K562 (cell line): ENCODE results near the gene TSPAN18. TPM values are rescaled to one million over a fixed set of nuclear protein-coding genes. Genes with fewer than 3 reads are reported as not detected.

Experiments used
- ATAC-seq: fragments of 200-7000 bp; cut with Tn5 transposase; 3 replicates; pipeline ENCODE4 v1.9.1; 2020; ENCODE audit warnings: moderate library complexity
- BruUV-seq: library from RNA; stranded (reverse); fragments of 400-500 nt; replicated peaks from 2 replicates; lab custom pipeline; 2021; lab: Mats Ljungman, UMichigan
- CTCF ChIA-PET: fragments of 300-600 bp; formaldehyde crosslinking; extraction: SDS; loops from one replicate; lab custom pipeline; 2021; ENCODE audit warnings: low intra/inter-chr PET ratio; lab: Yijun Ruan, JAX
- POLR2A ChIA-PET: fragments of 300-600, 350-650 bp; sonication (Branson Sonifier 250); formaldehyde crosslinking; extraction: SDS; loops from one replicate; lab custom pipeline; 2021; ENCODE audit warnings: antibody characterized with exemption, inconsistent platforms; lab: Yijun Ruan, JAX
- DNase-seq, 4 experiments: peaks; one replicate each; pipeline versions ENCODE4 v3.0.0 to v3.0.0-alpha.2; 2011 to 2018; ENCODE audit warnings: low spot score in 3 of 4, mixed read lengths in 3 of 4; ENCODE audit errors: extremely low read depth in 1 of 4
- FAIRE-seq: peaks from 2 replicates; lab custom pipeline; 2011; peaks lifted over from hg19 to GRCh38; lab: Jason Lieb, UNC
- H2AFZ ChIP-seq: 2 replicates; pipeline ENCODE4 v1.6.0; 2011; ENCODE audit warnings: low read depth, low read length, control low read depth, inconsistent platforms
- H3K27ac ChIP-seq: fragments of 200-600 bp; 3 replicates; pipeline ENCODE4 v1.8.0; 2011; ENCODE audit warnings: low read depth, mild to moderate bottlenecking, control low read depth, inconsistent platforms, low read length, moderate library complexity, mixed read lengths; ENCODE audit errors: extremely low read depth
- H3K27me3 ChIP-seq, 2 experiments: fragments of 300-600 bp in 1 of 2; 2 replicates in 1 of 2; 3 replicates in 1 of 2; pipeline versions ENCODE4 v1.6.0 to v1.8.0; 2011; ENCODE audit warnings: inconsistent platforms in 2 of 2, low read length in 2 of 2, mild to moderate bottlenecking in 1 of 2, mixed read lengths in 1 of 2, moderate library complexity in 1 of 2; ENCODE audit not compliant: control insufficient read depth in 2 of 2, insufficient read depth in 2 of 2
- H3K36me3 ChIP-seq: fragments of 300-600 bp; 3 replicates; pipeline ENCODE4 v1.8.0; 2011; ENCODE audit warnings: mild to moderate bottlenecking, low read length, inconsistent platforms; ENCODE audit not compliant: control insufficient read depth, insufficient read depth
- H3K4me1 ChIP-seq, 2 experiments: fragments of 200-600 bp in 1 of 2; replicated peaks in 1 of 2; 2 replicates in 1 of 2; 3 replicates in 1 of 2; pipeline versions ENCODE4 v1.5.1 to v1.8.0; 2011; ENCODE audit warnings: inconsistent platforms in 2 of 2, low read length in 2 of 2, mild to moderate bottlenecking in 1 of 2, mixed read lengths in 1 of 2, moderate library complexity in 1 of 2; ENCODE audit not compliant: control insufficient read depth in 2 of 2, insufficient read depth in 2 of 2
- H3K4me2 ChIP-seq: 2 replicates; pipeline ENCODE4 v1.6.1; 2011; ENCODE audit warnings: low read length, control low read depth, inconsistent platforms, mixed read lengths; ENCODE audit not compliant: insufficient read depth
- H3K4me3 ChIP-seq: fragments of 200-600 bp; sonication (generic), shearing (Covaris generic); 2 replicates; pipeline ENCODE4 v1.5.1; 2016; ENCODE audit warnings: control low read depth, inconsistent platforms
- H3K79me2 ChIP-seq: fragments of 200-600 bp; 3 replicates; pipeline ENCODE4 v1.8.0; 2011; ENCODE audit warnings: low read length, inconsistent platforms; ENCODE audit not compliant: control insufficient read depth, insufficient read depth
- H3K9ac ChIP-seq, 2 experiments: 2 replicates each; pipeline versions ENCODE4 v1.6.0 to v1.6.1; 2011; ENCODE audit warnings: low read depth in 2 of 2, low read length in 2 of 2, control low read depth in 1 of 2, inconsistent platforms in 1 of 2, mild to moderate bottlenecking in 1 of 2, mixed read lengths in 1 of 2; ENCODE audit not compliant: insufficient read depth in 1 of 2
- H3K9me1 ChIP-seq: one replicate; pipeline ENCODE4 v1.6.0; 2011; ENCODE audit warnings: inconsistent platforms, mild to moderate bottlenecking, low read length, moderate library complexity; ENCODE audit not compliant: control insufficient read depth, insufficient read depth
- H3K9me3 ChIP-seq: replicated peaks from 2 replicates; pipeline ENCODE4 v1.5.1; 2011; ENCODE audit warnings: low read depth, low read length, inconsistent platforms; ENCODE audit not compliant: control insufficient read depth, insufficient read depth
- H4K20me1 ChIP-seq: replicated peaks from 2 replicates; pipeline ENCODE4 v1.6.1; 2011; ENCODE audit warnings: low read length, inconsistent platforms, mixed read lengths; ENCODE audit not compliant: control insufficient read depth, insufficient read depth
- CBFA2T2 ChIP-seq: fragments of 450-650 bp; conservative IDR thresholded peaks from 2 replicates; pipeline ENCODE4 v1.6.1; 2017; ENCODE audit warnings: mild to moderate bottlenecking
- CCAR2 ChIP-seq: fragments of 200-400 bp; formaldehyde crosslinking; IDR thresholded peaks from 2 replicates; pipeline ENCODE4 v1.6.1; 2017; ENCODE audit warnings: mild to moderate bottlenecking, low read depth, low read length
- CTCFL ChIP-seq: IDR thresholded peaks from 2 replicates; pipeline ENCODE4 v1.6.1; 2011; ENCODE audit warnings: borderline replicate concordance, low read depth, mild to moderate bottlenecking, moderate library complexity, low read length; ENCODE audit not compliant: insufficient read depth, poor library complexity, severe bottlenecking
- JUNB ChIP-seq: fragments of 450-650 bp; formaldehyde crosslinking; conservative IDR thresholded peaks from 2 replicates; pipeline ENCODE4 v1.4.0; 2020; ENCODE audit warnings: mild to moderate bottlenecking
- MCM3 ChIP-seq: fragments of 450-650 bp; IDR thresholded peaks from 2 replicates; pipeline ENCODE4 v1.6.1; 2016
- MTF1 ChIP-seq: fragments of 250-450 bp; sonication (Bioruptor Pico); IDR thresholded peaks from 2 replicates; pipeline ENCODE4 v1.9.0; 2021; ENCODE audit warnings: moderate library complexity, mild to moderate bottlenecking, inconsistent platforms, borderline replicate concordance
- NFATC3 ChIP-seq: fragments of 450-650 bp; IDR thresholded peaks from 2 replicates; pipeline ENCODE4 v1.6.1; 2017; ENCODE audit warnings: mild to moderate bottlenecking
- PRDM10 ChIP-seq: fragments of 450-650 bp; IDR thresholded peaks from 2 replicates; pipeline ENCODE4 v1.6.1; 2018; ENCODE audit not compliant: partially characterized antibody
- SRF ChIP-seq, 2 experiments: fragments of 250-450, 450-650 bp in 1 of 2; sonication (Bioruptor Pico) in 1 of 2; sonication (generic) in 1 of 2; formaldehyde crosslinking; IDR thresholded peaks; 2 replicates each; pipeline versions ENCODE4 v1.5.0 to v1.5.1; 2020 to 2022; ENCODE audit warnings: mild to moderate bottlenecking in 1 of 2, missing genetic modification reagents in 1 of 2
- TCF7L2 ChIP-seq: fragments of 150-350 bp; IDR thresholded peaks from 2 replicates; pipeline ENCODE4 v1.6.1; 2016; ENCODE audit warnings: low read depth, mild to moderate bottlenecking, low read length, moderate library complexity
- ZBTB33 ChIP-seq: sonication (generic); formaldehyde crosslinking; IDR thresholded peaks from 2 replicates; pipeline ENCODE4 v1.8.1; 2023; ENCODE audit warnings: mild to moderate bottlenecking, missing genetic modification reagents
- ZNF232 ChIP-seq: sonication (generic); formaldehyde crosslinking; IDR thresholded peaks from 2 replicates; pipeline ENCODE4 v1.8.0; 2022; ENCODE audit warnings: mild to moderate bottlenecking, missing genetic modification reagents
- ZNF778 ChIP-seq: fragments of 450-650 bp; formaldehyde crosslinking; IDR thresholded peaks from 2 replicates; pipeline ENCODE4 v1.4.0; 2020; ENCODE audit warnings: mild to moderate bottlenecking, moderate library complexity
- WGBS: fragments of 100-300 bp; shearing (Covaris generic); methylation state at CpG from one replicate; pipeline ENCODE4 v1.1.6; 2016; ENCODE audit warnings: low coverage, mixed read lengths; ENCODE audit not compliant: insufficient coverage; ENCODE audit errors: missing lambda C conversion rate; 5-methylcytosine and 5-hydroxymethylcytosine counted together
- in situ Hi-C: fragments of 300-500 bp; cut with MboI; formaldehyde crosslinking; loops from 4 replicates; pipeline ENCODE4 v1.15.0; 2018; ENCODE audit warnings: inconsistent platforms, mixed read lengths
- intact Hi-C: fragments of 100-400 bp; cut with micrococcal nuclease; formaldehyde crosslinking; loops from 2 replicates; pipeline ENCODE4 v1.14.2; 2022
- polyA plus RNA-seq, 8 experiments: library from polyadenylated mRNA; depleted of rRNA in 4 of 8; stranded (reverse) in 5 of 8; unstranded in 3 of 8; fragments of >200 nt; fragmentation: Nextera tagmentation in 2 of 8; fragmentation: Illumina TruSeq in 1 of 8; extraction: Ambion mirVana in 2 of 8; extraction: Trizol in 1 of 8; gene quantifications; 2 replicates each; pipeline versions ENCODE4 v1.2.1 to v1.2.3, GENCODE V29; 2011 to 2014; ENCODE audit warnings: inconsistent platforms in 1 of 8, missing spikeins in 1 of 8
- total RNA-seq, 7 experiments: library from RNA; depleted of rRNA in 6 of 7; stranded (reverse); fragments of >200 nt in 6 of 7; fragmentation: Illumina TruSeq in 2 of 7; extraction: Trizol in 2 of 7; gene quantifications; 2 replicates each; pipeline versions ENCODE4 v1.2.1 to v1.2.3, GENCODE V29; 2011 to 2021; ENCODE audit warnings: low replicate concordance in 1 of 7

Gene TSPAN18
- total and polyA plus RNA-seq, 9 of the 15 experiments (the other 6 are each of a cell fraction or from before 2014, with no cell fraction given): 0.17 to 0.35 (median 0.22) TPM; not detected in 4

- Histone ChIP-seq H3K27me3 (peaks cover 8 to 30% of the 10 kb centered on the region in 2 experiments), H3K79me2 (no peaks in the 10 kb centered on the region), H3K9me1 (no peaks in the 10 kb centered on the region), H3K9ac (no peak overlapping the region), H3K4me1 (no peaks in the 10 kb centered on the region), H3K27ac (no peak overlapping the region), H3K4me2 (no peak overlapping the region), H2AFZ (no peak overlapping the region), H3K36me3 (no peaks in the 10 kb centered on the region), H3K4me3 (no peak overlapping the region), H4K20me1 (no peaks in the 10 kb centered on the region), H3K9me3 (no peaks in the 10 kb centered on the region)
- no peak for ATAC-seq
- TF ChIP-seq MTF1 (CRISPR knock-in tag) (no peak), ZNF778 (CRISPR knock-in tag) (no peak), ZNF232 (CRISPR knock-in tag) (no peak), NFATC3 (no peak), CCAR2 (no peak), CTCFL (no peak), ZBTB33 (CRISPR knock-in tag) (no peak), MCM3 (no peak), CBFA2T2 (no peak), PRDM10 (no peak), SRF (CRISPR knock-in tag; IDR thresholded peaks at IDR 0.05) (no peak), JUNB (CRISPR knock-in tag) (no peak), TCF7L2 (no peak)
- FAIRE-seq: no peak
- in situ Hi-C loops (no loop called here), intact Hi-C loops (no loop called here)
- BruUV-seq: no TSS peak
- ChIA-PET CTCF (no interaction called here), POLR2A (interaction anchor here (0.5 kb wide), 1 partner anchor 33 kb away, joined by 3 read pairs; no protein-coding TSS in a partner anchor)
- 0% methylated on average over 4 of the region's 5 CpGs for WGBS
- no peak for DNase-seq
These were observed 101.5 kb downstream of the TSPAN18 start for GRCh38 chr11:44828296-44828695.
